A375 (cell line): ENCODE measurements around the gene EHF. TPM values are rescaled to one million over a fixed set of nuclear protein-coding genes. Genes with fewer than 3 reads are reported as not detected.

Experiments
- total RNA-seq: library from RNA; depleted of rRNA; stranded (reverse); fragments of >200 nt; shearing (Covaris generic); gene quantifications from 2 replicates; pipeline ENCODE4 v1.2.3, GENCODE V29; 2014; rRNA removed

Gene EHF
- 0.58 and 0.68 TPM in 2 replicates for total RNA-seq

DNA sequence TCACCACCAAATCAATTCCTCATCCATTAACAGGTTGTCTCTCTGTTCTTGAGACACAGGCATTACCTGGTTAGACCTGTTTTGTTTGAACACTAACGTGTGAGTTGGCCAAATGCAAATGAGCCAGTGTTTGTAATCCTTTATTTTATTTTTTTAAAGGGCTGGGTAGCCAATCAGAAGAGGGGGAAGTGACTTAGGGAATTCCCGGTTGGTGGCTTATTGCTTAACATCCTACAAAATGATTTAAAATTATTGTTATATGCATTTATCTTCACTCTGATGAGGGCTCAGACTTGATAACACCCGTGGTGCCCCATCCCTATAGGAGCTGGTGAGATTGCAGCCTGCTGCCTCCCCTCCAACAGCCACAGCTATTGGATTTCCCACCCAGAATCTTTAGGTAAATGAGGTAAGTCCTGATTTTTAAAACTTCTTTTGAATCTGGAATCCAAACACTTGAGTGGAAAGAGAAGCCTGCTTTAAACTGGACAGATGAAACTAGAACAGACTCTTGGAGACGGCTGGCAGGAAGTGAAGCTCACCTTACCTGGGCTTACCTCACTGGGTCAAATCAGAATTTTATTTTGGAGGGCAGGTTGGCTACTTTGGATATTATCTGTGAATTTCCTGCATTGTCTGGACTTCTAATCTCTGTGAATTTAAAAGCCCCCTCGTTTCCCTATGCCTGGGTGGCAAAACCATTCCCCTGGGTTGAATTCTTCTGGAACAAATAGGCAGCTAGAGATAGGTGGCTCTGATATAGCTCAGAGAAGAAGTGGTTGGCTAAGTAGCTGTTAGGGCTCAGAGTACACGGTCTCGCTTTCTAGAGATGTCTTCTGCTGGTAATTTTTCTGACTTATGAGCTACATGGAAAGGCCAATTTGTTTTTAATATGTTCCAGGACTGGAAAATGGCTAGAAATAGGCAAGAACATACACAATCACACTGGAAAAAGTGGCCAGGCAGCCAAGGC is at the start of gene EHF:
TSS of gene EHF (plus strand) at position 274 of the 973 bp plus-strand sequence. CDS start 21,538 bp downstream, outside the sequence.

Other genes with a start within 250 kb of the EHF start
- gene CAT, start 182.2 kb upstream of the EHF start, total RNA-seq, result 59.9 and 64.1 TPM in 2 replicates
- gene ELF5, start 107.3 kb upstream of the EHF start, total RNA-seq, result not detected in 2 replicates